GM23248 (cell line): ENCODE measurements around the gene RBM4B.

Experiments
- EZH2 ChIP-seq: fragments of 200-600 bp; sonication (generic); IDR thresholded peaks from 2 replicates; pipeline ENCODE4 v1.6.1; 2018; ENCODE audit warnings: antibody characterized with exemption, mild to moderate bottlenecking; ENCODE audit not compliant: insufficient read depth, poor library complexity, severe bottlenecking
- EZH2phosphoT487 ChIP-seq: fragments of 200-600 bp; sonication (generic); IDR thresholded peaks from 2 replicates; pipeline ENCODE4 v1.6.1; 2018; ENCODE audit warnings: antibody characterized with exemption, moderate library complexity, mild to moderate bottlenecking, low read depth; ENCODE audit not compliant: insufficient read depth

- TF ChIP-seq EZH2 (no peak), EZH2phosphoT487 (no peak)
Measured at GRCh38 chr11:66685276-66686099, 7.8 kb upstream of the RBM4B start.
